Measurements from ENCODE around the gene RPS15. TPM values are rescaled to one million over a fixed set of nuclear protein-coding genes. Genes with fewer than 3 reads are reported as not detected.

Gene RPS15
- total RNA-seq, 1 experiment from 2014 or later: 1,862 TPM

DNA sequence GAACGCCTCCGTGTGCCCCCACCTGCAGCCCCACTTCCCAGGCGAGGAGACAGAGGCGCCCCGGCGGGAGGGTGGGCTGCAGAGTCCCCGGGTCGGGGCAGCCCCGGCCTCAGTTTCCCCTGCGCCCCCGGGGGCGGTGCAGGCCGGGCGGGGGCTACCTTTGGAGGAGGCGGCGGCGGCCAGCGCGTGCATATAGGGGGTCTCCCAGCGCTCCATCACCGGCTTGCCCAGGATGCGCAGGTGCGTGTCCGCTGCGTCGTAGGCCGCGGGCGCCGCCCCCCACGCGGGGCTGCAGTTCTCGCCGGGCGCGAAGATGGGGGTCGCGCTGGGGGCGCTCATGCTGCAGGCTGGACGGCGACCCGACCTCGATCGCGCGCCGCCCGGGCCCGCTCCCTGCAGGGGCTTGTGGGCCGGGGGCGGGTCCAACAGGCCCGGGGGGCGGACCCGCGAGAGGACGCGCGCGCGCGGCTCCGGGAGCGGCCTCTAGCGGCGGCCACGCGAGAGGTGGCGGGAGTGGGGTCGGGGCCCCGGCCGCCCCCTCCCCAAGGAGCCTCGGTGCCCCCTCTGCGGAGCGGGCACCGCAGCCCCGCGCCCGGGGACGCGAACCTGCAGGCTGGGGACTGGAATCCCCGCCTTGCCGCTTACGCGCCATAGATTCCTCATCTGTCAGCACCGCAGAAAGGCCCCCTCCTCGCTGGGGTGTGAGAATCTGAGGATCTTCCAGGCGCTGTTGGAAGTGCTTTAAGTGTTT, 36.9 kb upstream of the RPS15 start, which contains the start of gene GAMT:
GAMT (minus strand) TSS at position 405 of the 751 bp plus-strand sequence; CDS start at position 339, 66 bp downstream.
- Histone ChIP-seq H4K20me1 (ENCODE audit: insufficient read depth) (no peaks in the 10 kb centered on the region), H3K36me3 (ENCODE audit: control insufficient read depth in 1 of 2, insufficient read depth in 2 of 2, low read length in 2 of 2) (peaks cover 0 to 6% of the 10 kb centered on the region in 2 experiments; a peak in 2 of 4 replicates), H2AFZ (ENCODE audit: low read depth, low read length, poor library complexity, severe bottlenecking) (peak within 1 kb of the TSS; percentile 26), H3K27ac (ENCODE audit: low read depth, low read length) (peak within 1 kb of the TSS; percentile 91), H3K4me3 (replicated peaks in 1 of 2; ENCODE audit: low read depth in 1 of 2, low read length in 2 of 2) (peak within 1 kb of the TSS; percentile 85 to 96), H3K4me1 (ENCODE audit: control insufficient read depth in 1 of 2, insufficient read depth in 2 of 2, low read length in 2 of 2) (peaks cover 12 to 49% of the 10 kb centered on the region in 2 experiments), H3K9ac (ENCODE audit: low read length) (peak within 1 kb of the TSS; percentile 89), H3K9me3 (ENCODE audit: control insufficient read depth in 1 of 2, insufficient read depth in 1 of 2, low read depth in 1 of 2, low read length in 2 of 2) (no peaks in the 10 kb centered on the region), H3K27me3 (ENCODE audit: insufficient read depth, low read length) (no peaks in the 10 kb centered on the region), H3K9me2 (ENCODE audit: insufficient read depth) (no peaks in the 10 kb centered on the region), H3K79me2 (ENCODE audit: insufficient read depth, low read length) (peaks cover 14% of the 10 kb centered on the region), H3K4me2 (ENCODE audit: low read length) (peak within 1 kb of the TSS; percentile 99)
- no TSS peak for BruUV-seq (replicated peaks)
- ATAC-seq (peak; percentile 75), DNase-seq (ENCODE audit: low read depth, low spot score) (no peak)
- RAD21 ChIA-PET (ENCODE audit: low non-redundant PET in 1 of 2, low total read pairs in 2 of 2, uncharacterized antibody in 2 of 2, unreplicated experiment in 2 of 2): no interaction called here
- CTCF ChIA-PET: no interaction called here
- POLR2A ChIA-PET: no interaction called here
- intact Hi-C loops (cut with micrococcal nuclease): loop anchor here (10.0 kb wide), 1 partner anchor 127 kb away; the partner anchor contains the start of gene FAM174C
- TF ChIP-seq, protein P1, sequence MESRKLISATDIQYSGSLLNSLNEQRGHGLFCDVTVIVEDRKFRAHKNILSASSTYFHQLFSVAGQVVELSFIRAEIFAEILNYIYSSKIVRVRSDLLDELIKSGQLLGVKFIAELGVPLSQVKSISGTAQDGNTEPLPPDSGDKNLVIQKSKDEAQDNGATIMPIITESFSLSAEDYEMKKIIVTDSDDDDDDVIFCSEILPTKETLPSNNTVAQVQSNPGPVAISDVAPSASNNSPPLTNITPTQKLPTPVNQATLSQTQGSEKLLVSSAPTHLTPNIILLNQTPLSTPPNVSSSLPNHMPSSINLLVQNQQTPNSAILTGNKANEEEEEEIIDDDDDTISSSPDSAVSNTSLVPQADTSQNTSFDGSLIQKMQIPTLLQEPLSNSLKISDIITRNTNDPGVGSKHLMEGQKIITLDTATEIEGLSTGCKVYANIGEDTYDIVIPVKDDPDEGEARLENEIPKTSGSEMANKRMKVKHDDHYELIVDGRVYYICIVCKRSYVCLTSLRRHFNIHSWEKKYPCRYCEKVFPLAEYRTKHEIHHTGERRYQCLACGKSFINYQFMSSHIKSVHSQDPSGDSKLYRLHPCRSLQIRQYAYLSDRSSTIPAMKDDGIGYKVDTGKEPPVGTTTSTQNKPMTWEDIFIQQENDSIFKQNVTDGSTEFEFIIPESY (IDR thresholded peaks at IDR 0.05; ENCODE audit: extremely low read depth, insufficient replicate concordance, low read length): no peak
- TF ChIP-seq EGR1 (IDR thresholded peaks at IDR 0.05; ENCODE audit: low read depth) (no peak), EZH2phosphoT487 (IDR thresholded peaks at IDR 0.05; ENCODE audit: borderline replicate concordance) (no peak), ZNF274 (IDR thresholded peaks at IDR 0.05; ENCODE audit: low read depth, low read length) (no peak), JUND (IDR thresholded peaks at IDR 0.05) (no peak), SP1 (IDR thresholded peaks at IDR 0.05; ENCODE audit: low read depth) (no peak), ELF1 (IDR thresholded peaks at IDR 0.05; ENCODE audit: borderline replicate concordance, low read depth) (no peak), CBX3 (IDR thresholded peaks at IDR 0.05; ENCODE audit: low read depth) (no peak), POLR2A (IDR thresholded peaks at IDR 0.05; ENCODE audit: borderline replicate concordance, extremely low read depth, insufficient read depth, insufficient read length) (peak; percentile 85), EZH2 (IDR thresholded peaks at IDR 0.05) (no peak), ZFX (IDR thresholded peaks at IDR 0.05) (peak; percentile 74; the same call in 1 of the 2 replicates), POLR2AphosphoS5 (IDR thresholded peaks at IDR 0.05; ENCODE audit: low read depth, low read length) (peak; percentile 85), TCF7L2 (IDR thresholded peaks at IDR 0.05; ENCODE audit: borderline replicate concordance, extremely low read depth, insufficient read depth, insufficient read length) (no peak), SIN3A (IDR thresholded peaks at IDR 0.05; ENCODE audit: low read depth) (0 out of 2 replicates have a peak, but pooled peaks have one; percentile 36), RAD21 (IDR thresholded peaks at IDR 0.05; ENCODE audit: low read depth) (no peak), SRF (IDR thresholded peaks at IDR 0.05; ENCODE audit: low read depth) (no peak), FOSL1 (IDR thresholded peaks at IDR 0.05; ENCODE audit: low read depth) (no peak)
- TF ChIP-seq, protein P2, sequence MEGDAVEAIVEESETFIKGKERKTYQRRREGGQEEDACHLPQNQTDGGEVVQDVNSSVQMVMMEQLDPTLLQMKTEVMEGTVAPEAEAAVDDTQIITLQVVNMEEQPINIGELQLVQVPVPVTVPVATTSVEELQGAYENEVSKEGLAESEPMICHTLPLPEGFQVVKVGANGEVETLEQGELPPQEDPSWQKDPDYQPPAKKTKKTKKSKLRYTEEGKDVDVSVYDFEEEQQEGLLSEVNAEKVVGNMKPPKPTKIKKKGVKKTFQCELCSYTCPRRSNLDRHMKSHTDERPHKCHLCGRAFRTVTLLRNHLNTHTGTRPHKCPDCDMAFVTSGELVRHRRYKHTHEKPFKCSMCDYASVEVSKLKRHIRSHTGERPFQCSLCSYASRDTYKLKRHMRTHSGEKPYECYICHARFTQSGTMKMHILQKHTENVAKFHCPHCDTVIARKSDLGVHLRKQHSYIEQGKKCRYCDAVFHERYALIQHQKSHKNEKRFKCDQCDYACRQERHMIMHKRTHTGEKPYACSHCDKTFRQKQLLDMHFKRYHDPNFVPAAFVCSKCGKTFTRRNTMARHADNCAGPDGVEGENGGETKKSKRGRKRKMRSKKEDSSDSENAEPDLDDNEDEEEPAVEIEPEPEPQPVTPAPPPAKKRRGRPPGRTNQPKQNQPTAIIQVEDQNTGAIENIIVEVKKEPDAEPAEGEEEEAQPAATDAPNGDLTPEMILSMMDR (IDR thresholded peaks at IDR 0.05 in 2 of 3, conservative IDR thresholded peaks at IDR 0.05 in 1 of 3; ENCODE audit: borderline replicate concordance in 1 of 3, insufficient read depth in 1 of 3, low read depth in 2 of 3, low read length in 2 of 3): peak in 1 of 3 experiments; percentile 44; a peak in 2 of 6 replicates
- TF ChIP-seq, protein P3, sequence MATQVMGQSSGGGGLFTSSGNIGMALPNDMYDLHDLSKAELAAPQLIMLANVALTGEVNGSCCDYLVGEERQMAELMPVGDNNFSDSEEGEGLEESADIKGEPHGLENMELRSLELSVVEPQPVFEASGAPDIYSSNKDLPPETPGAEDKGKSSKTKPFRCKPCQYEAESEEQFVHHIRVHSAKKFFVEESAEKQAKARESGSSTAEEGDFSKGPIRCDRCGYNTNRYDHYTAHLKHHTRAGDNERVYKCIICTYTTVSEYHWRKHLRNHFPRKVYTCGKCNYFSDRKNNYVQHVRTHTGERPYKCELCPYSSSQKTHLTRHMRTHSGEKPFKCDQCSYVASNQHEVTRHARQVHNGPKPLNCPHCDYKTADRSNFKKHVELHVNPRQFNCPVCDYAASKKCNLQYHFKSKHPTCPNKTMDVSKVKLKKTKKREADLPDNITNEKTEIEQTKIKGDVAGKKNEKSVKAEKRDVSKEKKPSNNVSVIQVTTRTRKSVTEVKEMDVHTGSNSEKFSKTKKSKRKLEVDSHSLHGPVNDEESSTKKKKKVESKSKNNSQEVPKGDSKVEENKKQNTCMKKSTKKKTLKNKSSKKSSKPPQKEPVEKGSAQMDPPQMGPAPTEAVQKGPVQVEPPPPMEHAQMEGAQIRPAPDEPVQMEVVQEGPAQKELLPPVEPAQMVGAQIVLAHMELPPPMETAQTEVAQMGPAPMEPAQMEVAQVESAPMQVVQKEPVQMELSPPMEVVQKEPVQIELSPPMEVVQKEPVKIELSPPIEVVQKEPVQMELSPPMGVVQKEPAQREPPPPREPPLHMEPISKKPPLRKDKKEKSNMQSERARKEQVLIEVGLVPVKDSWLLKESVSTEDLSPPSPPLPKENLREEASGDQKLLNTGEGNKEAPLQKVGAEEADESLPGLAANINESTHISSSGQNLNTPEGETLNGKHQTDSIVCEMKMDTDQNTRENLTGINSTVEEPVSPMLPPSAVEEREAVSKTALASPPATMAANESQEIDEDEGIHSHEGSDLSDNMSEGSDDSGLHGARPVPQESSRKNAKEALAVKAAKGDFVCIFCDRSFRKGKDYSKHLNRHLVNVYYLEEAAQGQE (IDR thresholded peaks at IDR 0.05; ENCODE audit: low read depth): no peak
- TF ChIP-seq, protein P4, sequence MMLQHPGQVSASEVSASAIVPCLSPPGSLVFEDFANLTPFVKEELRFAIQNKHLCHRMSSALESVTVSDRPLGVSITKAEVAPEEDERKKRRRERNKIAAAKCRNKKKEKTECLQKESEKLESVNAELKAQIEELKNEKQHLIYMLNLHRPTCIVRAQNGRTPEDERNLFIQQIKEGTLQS (IDR thresholded peaks at IDR 0.05): no peak
